Measurements from ENCODE around the gene DCLRE1A.

GRCh38 chr10:113843972-113844485 is 9.9 kb downstream of the DCLRE1A start:
- TF ChIP-seq POLR2AphosphoS5 (IDR thresholded peaks at IDR 0.05; ENCODE audit: low read depth) (peak; percentile 34; the same call in 1 of the 2 replicates), CTCF (IDR thresholded peaks at IDR 0.05; ENCODE audit: insufficient read depth, low read length) (no peak), REST (IDR thresholded peaks at IDR 0.05; ENCODE audit: insufficient replicate concordance, low read depth) (no peak), SPI1 (IDR thresholded peaks at IDR 0.05; ENCODE audit: borderline replicate concordance, low read depth) (no peak)
